H9 (cell line): ENCODE results near the gene CDS2. TPM values are rescaled to one million over a fixed set of nuclear protein-coding genes. Genes with fewer than 3 reads are reported as not detected.

Source experiments
- DNase-seq: peaks from one replicate; pipeline ENCODE4 v3.0.0-alpha.2; 2017
- H2AFZ ChIP-seq: one replicate; pipeline ENCODE4 v1.6.1; 2013; ENCODE audit warnings: mild to moderate bottlenecking, low read length, control low read depth, moderate library complexity
- H2AK5ac ChIP-seq: 2 replicates; pipeline ENCODE4 v1.6.1; 2013; ENCODE audit warnings: low read length, control low read depth, mixed read lengths; ENCODE audit not compliant: insufficient read length
- H2BK120ac ChIP-seq: one replicate; pipeline ENCODE4 v1.6.1; 2013; ENCODE audit warnings: low read depth, mild to moderate bottlenecking, low read length, control low read depth, inconsistent platforms; ENCODE audit not compliant: poor library complexity, severe bottlenecking
- H2BK12ac ChIP-seq: 2 replicates; pipeline ENCODE4 v1.6.1; 2013; ENCODE audit warnings: low read length, control low read depth, mixed read lengths, low read depth; ENCODE audit not compliant: insufficient read length
- H2BK15ac ChIP-seq: 2 replicates; pipeline ENCODE4 v1.6.1; 2013; ENCODE audit warnings: low read depth, low read length, control low read depth
- H2BK20ac ChIP-seq: one replicate; pipeline ENCODE4 v1.6.1; 2013; ENCODE audit warnings: low read depth, mild to moderate bottlenecking, low read length, control low read depth, inconsistent platforms; ENCODE audit not compliant: poor library complexity, severe bottlenecking
- H2BK5ac ChIP-seq: 2 replicates; pipeline ENCODE4 v1.6.1; 2013; ENCODE audit warnings: low read length, control low read depth, mixed read lengths; ENCODE audit not compliant: insufficient read length
- H3K14ac ChIP-seq: 2 replicates; pipeline ENCODE4 v1.6.1; 2013; ENCODE audit warnings: low read length, control low read depth; ENCODE audit not compliant: insufficient read depth
- H3K18ac ChIP-seq: 2 replicates; pipeline ENCODE4 v1.6.1; 2013; ENCODE audit warnings: low read depth, mild to moderate bottlenecking, mixed read lengths, low read length, control low read depth; ENCODE audit not compliant: insufficient read length
- H3K23ac ChIP-seq: 2 replicates; pipeline ENCODE4 v1.6.1; 2013; ENCODE audit warnings: low read length, control low read depth, mixed read lengths, low read depth; ENCODE audit not compliant: insufficient read length
- H3K23me2 ChIP-seq: 2 replicates; pipeline ENCODE4 v1.6.1; 2013; ENCODE audit warnings: low read depth, mild to moderate bottlenecking, mixed read lengths, low read length, control low read depth; ENCODE audit not compliant: insufficient read length, poor library complexity, severe bottlenecking
- H3K27ac ChIP-seq: 2 replicates; pipeline ENCODE4 v1.5.1; 2013; ENCODE audit warnings: low read length, control low read depth, mixed read lengths, low read depth; ENCODE audit not compliant: insufficient read length
- H3K27me3 ChIP-seq: 2 replicates; pipeline ENCODE4 v1.6.1; 2013; ENCODE audit warnings: low read length, control low read depth, inconsistent platforms; ENCODE audit not compliant: insufficient read depth
- H3K4ac ChIP-seq: 2 replicates; pipeline ENCODE4 v1.6.1; 2013; ENCODE audit warnings: low read depth, mild to moderate bottlenecking, control low read depth, inconsistent platforms, low read length, moderate library complexity
- H3K4me1 ChIP-seq: 2 replicates; pipeline ENCODE4 v1.6.1; 2013; ENCODE audit warnings: low read length, control low read depth, inconsistent platforms; ENCODE audit not compliant: insufficient read depth
- H3K4me2 ChIP-seq: 2 replicates; pipeline ENCODE4 v1.6.1; 2013; ENCODE audit warnings: low read length, control low read depth, mixed read lengths; ENCODE audit not compliant: insufficient read length, insufficient read depth
- H3K56ac ChIP-seq: 2 replicates; pipeline ENCODE4 v1.6.1; 2013; ENCODE audit warnings: low read depth, mild to moderate bottlenecking, mixed read lengths, low read length, control low read depth; ENCODE audit not compliant: insufficient read length
- H3K79me1 ChIP-seq: 2 replicates; pipeline ENCODE4 v1.6.1; 2013; ENCODE audit warnings: low read depth, mild to moderate bottlenecking, moderate library complexity, low read length, control low read depth, inconsistent platforms; ENCODE audit not compliant: insufficient read depth, poor library complexity, severe bottlenecking
- H3K79me2 ChIP-seq: 2 replicates; pipeline ENCODE4 v1.6.1; 2013; ENCODE audit warnings: low read length, control low read depth, inconsistent platforms; ENCODE audit not compliant: insufficient read depth
- H3K9ac ChIP-seq: 2 replicates; pipeline ENCODE4 v1.6.1; 2013; ENCODE audit warnings: low read length, control low read depth, mixed read lengths; ENCODE audit not compliant: insufficient read length; ENCODE audit errors: extremely low read depth
- H3K9me3 ChIP-seq: one replicate; pipeline ENCODE4 v1.6.1; 2013; ENCODE audit warnings: low read depth, low read length, inconsistent platforms; ENCODE audit not compliant: control insufficient read depth
- H3T11ph ChIP-seq: one replicate; pipeline ENCODE4 v1.6.1; 2013; ENCODE audit warnings: mild to moderate bottlenecking, low read length, control low read depth, inconsistent platforms
- H4K20me1 ChIP-seq: one replicate; pipeline ENCODE4 v1.6.1; 2013; ENCODE audit not compliant: control insufficient read depth, insufficient read length, insufficient read depth
- H4K5ac ChIP-seq: 2 replicates; pipeline ENCODE4 v1.6.1; 2013; ENCODE audit warnings: low read depth, mild to moderate bottlenecking, mixed read lengths, low read length, control low read depth; ENCODE audit not compliant: insufficient read length
- H4K8ac ChIP-seq: replicated peaks from 2 replicates; pipeline ENCODE4 v1.6.1; 2013; ENCODE audit warnings: low read length, control low read depth, mixed read lengths, low read depth; ENCODE audit not compliant: insufficient read length
- H4K91ac ChIP-seq: 2 replicates; pipeline ENCODE4 v1.6.1; 2013; ENCODE audit warnings: low read depth, mild to moderate bottlenecking, moderate library complexity, mixed read lengths, low read length, control low read depth; ENCODE audit not compliant: insufficient read length
- H3K27ac Mint-ChIP-seq, 3 experiments: 2 replicates in 2 of 3; 3 replicates in 1 of 3; pipeline ENCODE4 v1.8.0; 2020 to 2021; ENCODE audit warnings: mixed read lengths in 3 of 3, mild to moderate bottlenecking in 1 of 3, moderate library complexity in 1 of 3
- H3K27me3 Mint-ChIP-seq: 2 replicates; pipeline ENCODE4 v1.8.0; 2021; ENCODE audit warnings: low read depth, mild to moderate bottlenecking, moderate library complexity, mixed read lengths
- H3K36me3 Mint-ChIP-seq, 3 experiments: 2 replicates in 2 of 3; 3 replicates in 1 of 3; pipeline ENCODE4 v1.8.0; 2020 to 2021; ENCODE audit warnings: low read depth in 3 of 3, mixed read lengths in 3 of 3; ENCODE audit not compliant: insufficient read depth in 1 of 3
- H3K4me1 Mint-ChIP-seq, 2 experiments: 2 replicates each; pipeline ENCODE4 v1.8.0; 2020; ENCODE audit warnings: mixed read lengths in 2 of 2
- H3K4me3 Mint-ChIP-seq, 2 experiments: 2 replicates in 1 of 2; 3 replicates in 1 of 2; pipeline ENCODE4 v1.8.0; 2020 to 2021; ENCODE audit warnings: mild to moderate bottlenecking in 2 of 2, mixed read lengths in 2 of 2, moderate library complexity in 1 of 2
- H3K9me3 Mint-ChIP-seq, 2 experiments: 2 replicates in 1 of 2; 3 replicates in 1 of 2; pipeline ENCODE4 v1.8.0; 2020; ENCODE audit warnings: mild to moderate bottlenecking in 2 of 2, mixed read lengths in 2 of 2, moderate library complexity in 1 of 2
- CTCF ChIP-seq: fragments of 200-600 bp; sonication (generic); conservative IDR thresholded peaks from 3 replicates; pipeline ENCODE4 v1.8.0; 2021; ENCODE audit warnings: antibody characterized with exemption, mild to moderate bottlenecking
- WGBS: extraction: QIAGEN DNeasy Blood & Tissue Kit; methylation state at CpG from one replicate; pipeline ENCODE4 v1.1.7; 2013; ENCODE audit warnings: missing lambda C conversion rate, low lambda C conversion rate, mixed read lengths; ENCODE audit not compliant: insufficient read length; ENCODE audit errors: extremely low coverage; 5-methylcytosine and 5-hydroxymethylcytosine counted together
- total RNA-seq: library from RNA; stranded (reverse); gene quantifications from 2 replicates; pipeline ENCODE4 v1.2.1, GENCODE V29; 2021

Gene CDS2
- total RNA-seq, 1 experiment from 2014 or later = 63.2 TPM

DNA sequence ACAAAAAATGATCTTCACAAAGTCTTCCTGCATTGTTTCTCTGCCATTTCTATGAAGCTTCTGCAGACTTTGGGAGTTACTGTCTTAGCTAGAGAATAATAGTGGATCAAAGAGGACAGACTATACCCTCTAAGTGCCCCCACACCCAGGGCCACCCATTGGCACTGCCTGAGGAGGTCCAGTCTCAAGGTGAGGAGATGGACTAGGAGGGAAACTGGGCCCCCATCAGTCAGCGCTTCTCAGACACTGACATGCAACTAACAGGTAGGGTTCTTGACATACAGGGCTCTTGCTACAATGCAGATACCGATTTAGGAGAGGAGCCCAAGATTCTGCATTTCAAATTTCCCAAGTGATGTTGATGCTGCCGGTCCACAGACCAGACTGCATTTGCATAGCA, 31.4 kb upstream of the CDS2 start:
- H3K18ac ChIP-seq = no peak overlapping the region
- H3K14ac ChIP-seq = no peak overlapping the region
- no CpG with 5 or more reads among the region's 3 CpGs for WGBS
- H2BK15ac ChIP-seq = no peak overlapping the region
- H3K79me2 ChIP-seq = no peaks in the 10 kb centered on the region; the same call in 1 of the 2 replicates
- H2BK120ac ChIP-seq = no peak overlapping the region
- no peak overlapping the region for H4K8ac ChIP-seq
- no peak overlapping the region for H3K27ac ChIP-seq
- Mint-ChIP-seq H3K27ac (no peak overlapping the region), H3K36me3 (peaks cover 9 to 38% (median 35%) of the 10 kb centered on the region in 3 experiments; a peak in 6 of 7 replicates), H3K27me3 (no peaks in the 10 kb centered on the region), H3K4me3 (no peak overlapping the region), H3K9me3 (no peaks in the 10 kb centered on the region), H3K4me1 (no peaks in the 10 kb centered on the region)
- no peak overlapping the region for H2AK5ac ChIP-seq
- H2AFZ ChIP-seq = no peak overlapping the region
- no peak overlapping the region for H2BK20ac ChIP-seq
- no peaks in the 10 kb centered on the region for H4K20me1 ChIP-seq
- no peak overlapping the region for H3K4me2 ChIP-seq
- no peak for TF ChIP-seq CTCF
- no peak overlapping the region for H4K5ac ChIP-seq
- no peak overlapping the region for H3K23ac ChIP-seq
- H3K4me1 ChIP-seq = no peaks in the 10 kb centered on the region
- H3K4ac ChIP-seq = no peak overlapping the region
- no peak for DNase-seq
- no peak overlapping the region for H3T11ph ChIP-seq
- H3K9me3 ChIP-seq = no peaks in the 10 kb centered on the region
- no peak overlapping the region for H3K9ac ChIP-seq
- H3K79me1 ChIP-seq = no peaks in the 10 kb centered on the region
- H3K27me3 ChIP-seq = no peaks in the 10 kb centered on the region
- H3K23me2 ChIP-seq = no peaks in the 10 kb centered on the region
- no peak overlapping the region for H4K91ac ChIP-seq
- H3K56ac ChIP-seq = no peak overlapping the region
- no peak overlapping the region for H2BK5ac ChIP-seq
- H2BK12ac ChIP-seq = no peak overlapping the region
